Chondrocyte (in vitro differentiated cells): ENCODE data around the gene PDHX. TPM values are rescaled to one million over a fixed set of nuclear protein-coding genes. Genes with fewer than 3 reads are reported as not detected.

Experiments
- DNase-seq: peaks from one replicate; pipeline ENCODE4 v3.0.0; 2021; ENCODE audit warnings: mixed read lengths, low spot score
- H3K27ac Mint-ChIP-seq: one replicate; pipeline ENCODE4 v1.8.0; 2021; ENCODE audit warnings: mild to moderate bottlenecking, moderate library complexity, mixed read lengths; ENCODE audit not compliant: unreplicated experiment
- H3K27me3 Mint-ChIP-seq: 2 replicates; pipeline ENCODE4 v1.8.0; 2021; ENCODE audit warnings: low read depth, mixed read lengths
- H3K36me3 Mint-ChIP-seq: 2 replicates; pipeline ENCODE4 v1.8.0; 2021; ENCODE audit warnings: low read depth, mixed read lengths
- H3K4me1 Mint-ChIP-seq: 2 replicates; pipeline ENCODE4 v1.8.0; 2021; ENCODE audit warnings: low read depth, mild to moderate bottlenecking, mixed read lengths
- H3K4me3 Mint-ChIP-seq: one replicate; pipeline ENCODE4 v1.8.0; 2021; ENCODE audit warnings: mild to moderate bottlenecking, moderate library complexity, mixed read lengths; ENCODE audit not compliant: unreplicated experiment
- H3K9me3 Mint-ChIP-seq: 2 replicates; pipeline ENCODE4 v1.8.0; 2021; ENCODE audit warnings: low read depth, mixed read lengths
- CTCF ChIP-seq: fragments of 200-600 bp; sonication (generic); IDR thresholded peaks from 2 replicates; pipeline ENCODE4 v1.5.0; 2021; ENCODE audit warnings: antibody characterized with exemption, mild to moderate bottlenecking, moderate library complexity
- long read RNA-seq: library from polyadenylated mRNA; stranded (forward); transcript quantifications from one replicate; pipeline ENCODE4 v2.0.0, GENCODE V29; 2021
- total RNA-seq: library from RNA; stranded (reverse); gene quantifications from 3 replicates; pipeline ENCODE4 v1.2.1, GENCODE V29; 2021

PDHX gene
- 28.5 to 39.7 TPM (median 38.8 TPM) in 3 replicates for total RNA-seq
- long read RNA-seq, transcript PDHX-201 (11 exons, 2,389 nt), result major isoform, 65 of 80 reads
- long read RNA-seq, partial matches to known transcripts, result 8 of 80 reads
- long read RNA-seq, other reads (novel, unspliced or antisense), result 5 of 80 reads

GRCh38 chr11:34916015-34916842 lies at the start of gene PDHX, which contains the start of gene APIP:
PDHX (plus strand) TSS chr11:34916618; CDS start chr11:34916656, 38 bp downstream.
APIP (minus strand) TSS chr11:34916379; CDS start chr11:34916284, 95 bp downstream.
- peak; percentile 99 for DNase-seq
- Mint-ChIP-seq H3K27me3 (no peaks in the 10 kb centered on the region), H3K27ac (peak within 1 kb of the TSS; percentile 99), H3K36me3 (no peaks in the 10 kb centered on the region), H3K4me1 (peaks cover 28% of the 10 kb centered on the region), H3K4me3 (peak within 1 kb of the TSS; percentile 95), H3K9me3 (no peaks in the 10 kb centered on the region)
- TF ChIP-seq CTCF, result no peak

- Mint-ChIP-seq H3K4me3 (no peak overlapping the region), H3K36me3 (peaks cover 2% of the 10 kb centered on the region), H3K27ac (no peak overlapping the region), H3K27me3 (no peaks in the 10 kb centered on the region), H3K9me3 (no peaks in the 10 kb centered on the region), H3K4me1 (no peaks in the 10 kb centered on the region)
- peak; percentile 25 for TF ChIP-seq CTCF
- DNase-seq, result no peak
These were observed 47.0 kb upstream of the PDHX start for GRCh38 chr11:34869425-34869824.

GRCh38 chr11:34870548-34871196 lies 45.7 kb upstream of the PDHX start:
- Mint-ChIP-seq H3K9me3 (peaks cover 3% of the 10 kb centered on the region), H3K4me1 (no peaks in the 10 kb centered on the region), H3K4me3 (no peak overlapping the region), H3K27me3 (no peaks in the 10 kb centered on the region), H3K36me3 (peaks cover 3% of the 10 kb centered on the region), H3K27ac (no peak overlapping the region)
- TF ChIP-seq CTCF, result no peak
- DNase-seq, result no peak

- no peak for TF ChIP-seq CTCF
- no peaks in the 10 kb centered on the region for H3K27me3 Mint-ChIP-seq
- H3K9me3 Mint-ChIP-seq, result peaks cover 3% of the 10 kb centered on the region
- H3K4me3 Mint-ChIP-seq, result no peak overlapping the region
- H3K36me3 Mint-ChIP-seq, result peaks cover 5% of the 10 kb centered on the region
- peaks cover 4% of the 10 kb centered on the region for H3K4me1 Mint-ChIP-seq
- no peak overlapping the region for H3K27ac Mint-ChIP-seq
- DNase-seq, result no peak
These were observed 42.2 kb upstream of the PDHX start for GRCh38 chr11:34874202-34874601.

GRCh38 chr11:34877375-34877975 lies 38.9 kb upstream of the PDHX start:
- Mint-ChIP-seq H3K4me1 (peaks cover 4% of the 10 kb centered on the region), H3K27ac (no peak overlapping the region), H3K9me3 (peaks cover 7% of the 10 kb centered on the region), H3K36me3 (peaks cover 12% of the 10 kb centered on the region), H3K4me3 (no peak overlapping the region), H3K27me3 (no peaks in the 10 kb centered on the region)
- no peak for DNase-seq
- no peak for TF ChIP-seq CTCF
